ENCODE measurements around the gene IFT122.
"Not testable (repeated sequence)": the region's sequence is repeated elsewhere in the genome, so short reads cannot be mapped to it uniquely, and the experiment has no call there.

IFT122 gene

GRCh38 chr3:129439817-129440617, at the start of gene IFT122, which contains the start of gene MBD4:
IFT122 (plus strand) TSS chr3:129440224; CDS start chr3:129440331, 107 bp downstream.
MBD4 (minus strand) TSS chr3:129439948; CDS start chr3:129439833, 115 bp downstream.
- peak; percentile 100 for DNase-seq

GRCh38 chr3:129391583-129391982, 48.4 kb upstream of the IFT122 start:
- not testable (repeated sequence) for DNase-seq

- not testable (repeated sequence) for DNase-seq
Observed at GRCh38 chr3:129392106-129392887, 47.7 kb upstream of the IFT122 start.

- DNase-seq: no peak
Observed at GRCh38 chr3:129393271-129393670, 46.8 kb upstream of the IFT122 start.

DNA sequence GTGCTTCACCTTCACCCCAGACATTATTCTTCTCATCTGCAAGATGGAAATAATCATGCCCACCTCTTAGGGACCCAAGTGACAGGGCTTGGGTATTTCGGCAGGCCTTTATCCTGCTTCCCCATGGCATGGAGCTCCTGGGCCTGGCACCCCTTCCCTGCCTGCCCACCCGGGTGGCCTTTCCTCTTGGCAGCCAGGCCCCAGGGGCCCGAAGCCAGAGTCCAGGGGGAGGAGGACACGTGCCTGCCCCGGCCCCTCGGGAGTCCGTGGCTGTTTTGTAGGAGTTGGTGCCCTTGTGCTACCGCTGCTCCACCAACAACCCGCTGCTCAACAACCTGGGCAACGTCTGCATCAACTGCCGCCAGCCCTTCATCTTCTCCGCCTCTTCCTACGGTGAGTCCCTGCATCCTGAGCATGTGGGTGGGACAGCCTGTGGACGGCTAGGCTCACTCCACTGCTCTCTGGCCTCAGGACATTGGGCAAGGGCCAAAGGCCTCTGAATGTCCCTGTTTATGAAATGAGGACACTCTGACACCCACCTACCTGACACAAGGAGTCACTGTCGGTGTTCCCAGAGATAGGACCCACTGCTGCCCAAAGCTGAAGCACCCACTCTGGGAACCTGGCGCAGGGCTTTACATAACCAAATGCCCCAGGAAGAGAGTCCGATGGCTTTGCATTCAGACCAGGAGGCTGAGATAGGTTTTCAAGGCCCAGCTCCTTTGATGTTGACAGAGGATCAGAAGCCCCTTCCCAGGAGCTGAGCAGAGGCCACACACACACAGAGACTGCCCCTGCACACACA, 46.1 kb upstream of the IFT122 start:
- not testable (repeated sequence) for DNase-seq

DNA sequence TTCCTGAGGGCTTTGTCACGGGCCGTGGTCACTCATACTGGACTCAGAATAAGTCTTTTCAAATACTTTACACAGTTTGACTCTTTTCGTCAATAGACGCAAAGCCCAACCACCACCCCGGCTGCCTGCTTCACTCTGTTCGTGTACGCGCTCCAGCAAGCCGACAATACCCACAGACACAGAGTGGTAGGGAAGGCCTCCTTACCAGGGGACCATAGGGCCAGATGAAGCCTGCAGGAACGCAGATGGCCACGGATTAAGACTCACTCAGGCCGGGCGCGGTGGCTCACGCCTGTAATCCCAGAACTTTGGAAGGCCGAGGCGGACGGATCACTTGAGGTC, 41.2 kb upstream of the IFT122 start:
- no peak for DNase-seq

GRCh38 chr3:129399145-129399894, 40.7 kb upstream of the IFT122 start:
- DNase-seq: peak; percentile 98

GRCh38 chr3:129399895-129400357, 40.1 kb upstream of the IFT122 start:
- DNase-seq: no peak

GRCh38 chr3:129402210-129402609, 37.8 kb upstream of the IFT122 start:
- no peak for DNase-seq

DNA sequence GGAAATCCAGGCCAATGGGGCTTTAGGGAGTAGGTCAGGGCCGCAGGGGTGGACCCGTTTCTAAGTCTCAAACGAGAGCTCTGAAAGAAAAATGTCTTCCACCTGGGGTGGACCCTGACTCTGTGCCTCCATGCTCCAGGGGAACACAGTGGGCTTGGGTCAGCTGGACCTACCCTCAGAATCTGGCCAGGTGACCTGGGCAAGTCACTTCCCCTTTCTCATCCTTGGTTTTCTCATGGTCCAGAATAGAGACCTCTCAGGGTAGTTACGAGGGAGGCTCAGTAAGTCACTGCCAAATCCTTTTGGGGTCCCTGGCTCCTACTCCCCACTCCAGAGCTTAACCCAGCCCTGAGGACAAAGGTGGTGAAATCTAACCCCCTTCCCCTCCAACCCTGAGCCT, 37.4 kb upstream of the IFT122 start:
- no peak for DNase-seq

DNA sequence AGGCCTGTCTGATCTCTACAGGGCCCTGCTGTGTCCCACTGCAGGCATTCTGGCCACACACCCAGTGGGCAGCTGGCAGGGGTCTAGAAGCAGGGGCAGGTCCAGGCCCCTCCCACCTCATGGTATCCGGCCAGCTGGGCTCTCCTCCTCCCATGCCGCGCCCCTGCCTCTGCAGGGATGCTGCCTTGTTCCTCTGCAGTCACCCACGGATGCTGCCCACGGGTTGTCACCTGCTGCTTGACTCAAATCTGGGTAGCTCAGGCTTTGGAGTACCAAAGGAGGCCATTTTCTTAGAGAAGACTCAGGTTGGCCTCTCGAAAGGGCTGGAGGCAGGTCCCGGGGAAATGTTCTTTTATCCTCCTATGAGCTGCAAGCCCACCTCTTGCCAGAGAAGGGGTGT, 36.6 kb upstream of the IFT122 start:
- no peak for DNase-seq

- no peak for DNase-seq
Observed at GRCh38 chr3:129404130-129404529, 35.9 kb upstream of the IFT122 start.

- no peak for DNase-seq
Observed at GRCh38 chr3:129404610-129405009, 35.4 kb upstream of the IFT122 start.

DNA sequence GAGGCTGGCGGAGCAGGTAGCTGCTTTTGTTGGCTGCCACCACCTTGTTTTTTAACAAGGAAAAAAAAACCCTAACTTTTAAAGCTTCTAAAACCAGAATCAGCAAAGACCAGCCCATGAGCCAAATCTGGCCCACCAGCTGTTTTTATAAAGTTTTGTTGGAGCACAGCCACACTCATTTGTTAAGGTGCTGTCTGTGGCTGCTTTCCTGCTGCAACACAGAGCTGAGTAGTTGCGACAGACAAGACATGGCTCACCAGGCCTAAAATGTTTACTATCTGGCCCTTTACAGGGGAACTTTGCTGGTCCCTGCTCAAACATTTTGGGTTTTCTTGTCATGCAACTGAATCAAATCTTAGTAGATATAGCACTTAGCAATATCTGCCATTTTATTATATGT, 30.5 kb upstream of the IFT122 start:
- DNase-seq: no peak

GRCh38 chr3:129410971-129411370, 29.1 kb upstream of the IFT122 start:
- no peak for DNase-seq

- no peak for DNase-seq
Observed at GRCh38 chr3:129412542-129413198, 27.4 kb upstream of the IFT122 start.

DNA sequence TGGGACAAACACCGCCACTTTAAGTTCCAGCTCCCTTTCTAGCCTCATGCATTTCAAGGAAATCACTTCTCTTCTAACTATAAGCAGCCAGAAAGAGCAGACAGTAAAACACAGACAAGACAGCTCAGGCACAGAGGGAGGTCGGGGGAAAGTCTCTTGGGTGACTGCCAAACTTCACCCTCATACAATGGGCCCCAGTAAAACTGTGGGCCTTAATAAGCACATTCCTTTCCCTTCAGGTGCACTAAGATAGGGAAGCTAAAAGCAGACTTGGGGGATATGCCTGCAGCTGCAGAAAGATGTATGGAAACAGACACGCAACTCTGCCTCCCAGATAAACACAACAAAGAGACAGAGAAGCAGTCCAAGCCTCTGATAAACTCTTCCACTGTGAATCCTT, 26.8 kb upstream of the IFT122 start:
- not testable (repeated sequence) for DNase-seq

DNA sequence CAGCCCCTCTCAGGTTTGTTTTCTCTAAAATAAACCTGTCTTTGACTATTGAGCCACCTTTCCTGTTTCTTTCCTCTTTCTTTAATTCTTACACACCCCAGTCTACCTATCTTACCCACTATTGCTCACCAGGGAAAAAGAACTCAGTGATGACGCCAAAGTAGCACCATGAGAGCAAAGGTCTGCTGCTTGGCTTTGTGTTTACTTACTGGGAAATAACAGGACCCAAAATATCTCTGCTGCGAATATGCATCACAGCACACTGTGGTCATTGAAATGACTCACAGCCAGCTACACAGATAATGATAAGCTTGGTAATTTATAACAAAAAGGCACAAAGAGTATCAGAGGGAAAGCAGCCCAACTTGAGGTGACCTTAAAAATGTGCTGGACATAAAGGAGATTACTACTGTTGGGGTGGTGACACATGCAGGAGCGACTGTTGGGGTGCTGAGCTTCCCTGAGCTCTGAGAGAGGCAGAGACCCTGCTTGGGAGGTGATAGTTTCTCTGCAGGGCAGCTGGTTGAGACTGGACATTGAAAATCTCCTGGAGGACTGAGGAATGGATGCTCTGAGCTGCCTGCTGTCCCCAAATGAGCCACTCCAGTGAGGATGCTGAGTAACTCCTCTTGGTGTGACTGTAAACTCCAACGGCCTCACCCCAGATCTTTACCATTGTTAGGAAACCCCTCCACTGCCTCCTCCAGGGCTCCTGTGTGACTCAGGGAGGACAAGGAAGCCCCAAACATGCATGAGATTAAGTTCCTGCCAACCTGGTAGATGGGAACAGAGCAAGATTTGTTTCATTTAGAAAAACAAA, 26.1 kb upstream of the IFT122 start:
- no peak for DNase-seq

DNA sequence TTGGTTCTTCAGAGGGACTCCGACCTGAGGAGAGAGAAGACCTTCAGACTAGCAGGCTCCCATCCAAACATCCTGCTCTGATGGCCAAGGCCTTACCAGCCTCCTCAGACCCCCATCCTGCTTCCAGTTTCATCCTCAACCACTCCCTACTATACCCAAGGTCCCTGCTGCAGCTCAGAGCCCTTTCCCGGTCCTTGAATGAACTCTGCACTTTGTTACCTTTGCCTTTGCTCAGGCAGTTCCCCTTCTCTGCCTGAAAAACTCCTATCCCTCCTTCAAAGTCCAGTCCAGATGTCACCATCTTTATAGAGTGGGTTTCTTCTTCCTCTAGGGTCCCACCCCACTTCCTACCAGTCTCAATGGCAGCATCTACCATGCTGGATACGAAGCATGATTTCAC, 24.6 kb upstream of the IFT122 start:
- DNase-seq: no peak

DNA sequence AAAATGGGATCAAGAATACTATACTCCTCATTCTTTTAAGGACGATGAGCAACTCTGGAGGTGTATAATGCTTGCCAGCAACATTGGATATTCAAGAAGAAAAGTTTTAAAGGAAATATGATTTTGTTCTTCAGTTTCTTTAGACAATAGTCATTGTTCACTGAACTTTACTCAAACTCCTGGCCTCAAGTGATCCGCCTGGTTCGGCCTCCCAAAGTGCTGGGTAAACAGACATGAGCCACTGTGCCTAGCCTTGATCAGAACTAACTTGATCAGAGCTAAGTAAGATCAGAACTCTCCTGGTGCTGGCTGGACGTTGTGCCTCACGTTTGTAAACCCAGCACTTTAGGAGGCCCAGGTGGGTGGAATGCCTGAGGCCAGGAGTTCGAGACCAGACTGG, 24.2 kb upstream of the IFT122 start:
- DNase-seq: no peak

DNA sequence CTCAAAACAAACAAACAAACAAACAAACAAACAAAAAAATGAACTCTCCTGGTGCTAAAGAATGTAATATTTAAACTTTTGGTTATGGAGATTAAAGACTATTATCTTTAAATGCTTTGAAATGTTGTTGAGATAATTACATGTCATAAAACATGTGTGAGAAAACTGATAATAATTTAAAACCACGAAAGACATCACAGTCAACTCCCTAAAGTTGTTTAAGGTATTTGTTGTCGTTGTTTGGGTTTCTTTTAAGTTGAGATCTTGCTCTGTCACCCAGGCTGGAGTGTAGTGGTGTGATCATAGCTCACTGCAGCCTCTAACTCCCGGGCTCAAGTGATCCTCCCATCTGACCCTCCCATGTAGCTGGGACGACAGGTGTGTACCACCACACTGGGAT, 23.6 kb upstream of the IFT122 start:
- DNase-seq: no peak

Data from NCI-H1105 treated with DMSO at 0.1 percent for 48 hours (cell line).